ENCODE measurements around the gene MMP21.

DNA sequence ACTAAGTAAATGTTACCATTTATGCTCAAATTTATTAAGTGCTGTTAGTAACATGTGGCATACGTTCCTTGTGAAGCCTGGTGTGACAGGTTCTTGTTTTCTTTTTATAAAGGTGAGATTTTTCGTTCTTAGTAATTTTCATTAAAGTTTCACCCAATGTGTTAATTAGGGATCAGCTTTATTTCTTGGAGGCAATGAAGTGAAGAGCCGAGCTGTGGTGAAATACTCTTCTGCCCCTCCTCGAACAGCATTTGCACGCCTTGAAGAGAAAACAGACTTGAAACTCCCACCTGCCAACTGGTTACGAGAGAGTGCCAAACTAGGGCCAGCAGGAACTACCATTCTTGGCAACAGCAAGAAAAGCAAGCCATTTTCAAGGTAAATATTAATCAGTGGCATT, 54.6 kb downstream of the MMP21 start:
- TF ChIP-seq POLR2A (IDR thresholded peaks at IDR 0.05; ENCODE audit: low read depth, low read length) (no peak), POLR2AphosphoS5 (IDR thresholded peaks at IDR 0.05; ENCODE audit: low read depth, low read length) (no peak), SPI1 (IDR thresholded peaks at IDR 0.05; ENCODE audit: low read depth, low read length) (no peak), TAF1 (IDR thresholded peaks at IDR 0.05; ENCODE audit: low read depth, low read length) (no peak)

Measured in GM12891 (cell line).